Lung (tissue), 12 donors: ENCODE results near the gene LDLRAD4. TPM values are rescaled to one million over a fixed set of nuclear protein-coding genes. Genes with fewer than 3 reads are reported as not detected.

Experiments
- ATAC-seq: fragments of 200-7000 bp; cut with Tn5 transposase; one replicate; pipeline ENCODE4 v1.9.1; 2020; ENCODE audit warnings: moderate number of reproducible peaks; ENCODE audit not compliant: insufficient read depth, low FRiP score
- DNase-seq, 3 donors: peaks; one replicate each; pipeline ENCODE4 v3.0.0-alpha.2; 2013 to 2017
- H3K27ac ChIP-seq, 2 donors: one replicate each; pipeline ENCODE4 v1.5.1; 2013; ENCODE audit warnings: mild to moderate bottlenecking in 2 of 2, moderate library complexity in 2 of 2, control low read depth in 1 of 2, inconsistent platforms in 1 of 2, low read depth in 1 of 2, low read length in 1 of 2
- H3K27me3 ChIP-seq, 3 donors: one replicate each; pipeline ENCODE4 v1.5.1; 2013; ENCODE audit warnings: low read length in 2 of 3; ENCODE audit not compliant: control insufficient read depth in 3 of 3, insufficient read depth in 3 of 3
- H3K36me3 ChIP-seq, 4 donors: one replicate each; pipeline ENCODE4 v1.5.1; 2013; ENCODE audit warnings: low read length in 4 of 4, mild to moderate bottlenecking in 1 of 4, moderate library complexity in 1 of 4; ENCODE audit not compliant: control insufficient read depth in 4 of 4, insufficient read depth in 4 of 4
- H3K4me1 ChIP-seq, 5 donors: one replicate each; pipeline ENCODE4 v1.5.1; 2013; ENCODE audit warnings: low read length in 5 of 5, mild to moderate bottlenecking in 2 of 5, moderate library complexity in 1 of 5; ENCODE audit not compliant: control insufficient read depth in 5 of 5, insufficient read depth in 5 of 5
- H3K4me3 ChIP-seq: one replicate; pipeline ENCODE4 v1.5.1; 2013; ENCODE audit warnings: mild to moderate bottlenecking, control low read depth, moderate library complexity
- H3K9ac ChIP-seq, 2 donors: one replicate each; pipeline ENCODE4 v1.5.1; 2013; ENCODE audit warnings: low read length in 2 of 2, control low read depth in 1 of 2; ENCODE audit not compliant: insufficient read depth in 1 of 2
- H3K9me3 ChIP-seq, 4 donors: one replicate each; pipeline ENCODE4 v1.5.1; 2013; ENCODE audit warnings: low read length in 3 of 4, mild to moderate bottlenecking in 1 of 4, moderate library complexity in 1 of 4; ENCODE audit not compliant: control insufficient read depth in 4 of 4, insufficient read depth in 3 of 4
- CTCF ChIP-seq: IDR thresholded peaks from 2 replicates; pipeline ENCODE4 v1.5.1; 2012; ENCODE audit warnings: mild to moderate bottlenecking; ENCODE audit errors: control extremely low read depth, extremely low read depth
- WGBS, 2 donors: extraction: QIAGEN DNeasy Blood & Tissue Kit; methylation state at CpG; one replicate each; pipeline ENCODE4 v1.1.7; 2013; 5-methylcytosine and 5-hydroxymethylcytosine counted together
- polyA plus RNA-seq, 2 donors: library from polyadenylated mRNA; stranded (reverse); fragments of 200-250 nt; gene quantifications; one replicate each; pipeline ENCODE4 v1.2.1, GENCODE V29; 2013
- total RNA-seq, 2 donors: library from RNA; depleted of rRNA in 1 of 2; stranded (reverse); fragments of >200 nt in 1 of 2; gene quantifications; one replicate each; pipeline ENCODE4 v1.2.1, GENCODE V29; 2014 to 2021
- donor health status: control.
- donor health status: control.
- donor health status: Bipolar disorder and iron deficiency.
- donor health status: healthy.
- donor health status: DM: yes; HTN: yes; CAD: no.

Gene LDLRAD4
- total and polyA plus RNA-seq, 4 donors = 3.2 to 62.4 (median 19.9) TPM

- no peak overlapping the region for H3K4me3 ChIP-seq
- WGBS, 2 donors = 97 to 98% methylated on average over 10 of the region's 10 CpGs
- H3K27ac ChIP-seq = no peak overlapping the region
- H3K9ac ChIP-seq = no peak overlapping the region
- TF ChIP-seq CTCF = no peak
- H3K9me3 ChIP-seq = no peaks in the 10 kb centered on the region
- H3K36me3 ChIP-seq = no peaks in the 10 kb centered on the region
- DNase-seq (no peak), ATAC-seq (no peak)
- H3K27me3 ChIP-seq = no peaks in the 10 kb centered on the region
- peaks cover 0 to 4% (median 0%) of the 10 kb centered on the region in 5 donors for H3K4me1 ChIP-seq
Measured at GRCh38 chr18:13527256-13527655, 308.7 kb downstream of the LDLRAD4 start.

GRCh38 chr18:13527730-13528129 lies 309.2 kb downstream of the LDLRAD4 start:
- H3K27me3 ChIP-seq = no peaks in the 10 kb centered on the region
- no peaks in the 10 kb centered on the region for H3K9me3 ChIP-seq
- no peak overlapping the region for H3K4me3 ChIP-seq
- H3K36me3 ChIP-seq = no peaks in the 10 kb centered on the region
- no peak for DNase-seq
- H3K27ac ChIP-seq = no peak overlapping the region
- peaks cover 0 to 4% (median 0%) of the 10 kb centered on the region in 5 donors for H3K4me1 ChIP-seq
- 92 to 100% methylated on average over 5 of the region's 5 CpGs for WGBS, 2 donors
- no peak overlapping the region for H3K9ac ChIP-seq
- TF ChIP-seq CTCF = no peak
- no peak for ATAC-seq

- Histone ChIP-seq H3K36me3 (no peaks in the 10 kb centered on the region), H3K4me1 (peaks cover 0 to 4% (median 0%) of the 10 kb centered on the region in 5 donors), H3K4me3 (no peak overlapping the region), H3K9me3 (no peaks in the 10 kb centered on the region), H3K27me3 (no peaks in the 10 kb centered on the region), H3K9ac (no peak overlapping the region), H3K27ac (no peak overlapping the region)
- ATAC-seq = no peak
- no peak for TF ChIP-seq CTCF
- WGBS, 2 donors = 95 to 99% methylated on average over 9 of the region's 9 CpGs
- DNase-seq = no peak
Measured at GRCh38 chr18:13528739-13529392, 310.3 kb downstream of the LDLRAD4 start.
